Spleen (tissue), 7 donors: ENCODE data around the gene NATD1.

Experiments
- CTCF ChIP-seq, 11 experiments: fragments of 200-600 bp in 7 of 11; fragments of 450-650 bp in 4 of 11; sonication (generic) in 4 of 11; IDR thresholded peaks in 8 of 11; conservative IDR thresholded peaks in 3 of 11; 1 replicate in 7 of 11; 2 replicates in 4 of 11; pipeline versions ENCODE4 v1.4.0 to v1.8.0; 2016 to 2021; ENCODE audit warnings: antibody characterized with exemption in 11 of 11, inconsistent platforms in 4 of 11, mild to moderate bottlenecking in 1 of 11
- POLR2A ChIP-seq, 3 donors: fragments of 450-650 bp; IDR thresholded peaks; one replicate each; pipeline ENCODE4 v1.5.1; 2017; ENCODE audit warnings: antibody characterized with exemption in 3 of 3, mild to moderate bottlenecking in 1 of 3
- POLR2AphosphoS5 ChIP-seq, 3 donors: sonication (generic); formaldehyde crosslinking; IDR thresholded peaks; one replicate each; pipeline ENCODE4 v1.5.1; 2017; ENCODE audit warnings: antibody characterized with exemption in 3 of 3
- donor health status: DM: no; HTN: no; CAD: no; lungs with moderate emphysema.
- donor health status: DM: no; HTN: no; CAD: no.
- donor health status: DM: no; HTN: no; CAD: no.

GRCh38 chr17:21204935-21205334 is 48.3 kb downstream of the NATD1 start:
- TF ChIP-seq CTCF (IDR thresholded peaks at IDR 0.05 in 8 of 11, conservative IDR thresholded peaks at IDR 0.05 in 3 of 11) (no peak), POLR2A (IDR thresholded peaks at IDR 0.05) (no peak), POLR2AphosphoS5 (IDR thresholded peaks at IDR 0.05) (no peak)
